Subcutaneous adipose tissue (tissue), 4 donors: ENCODE results near the gene XRCC5. TPM values are rescaled to one million over a fixed set of nuclear protein-coding genes. Genes with fewer than 3 reads are reported as not detected.

Experiments used
- CTCF ChIP-seq: fragments of 450-650 bp; IDR thresholded peaks from one replicate; pipeline ENCODE4 v1.5.1; 2016; ENCODE audit warnings: low read depth, mild to moderate bottlenecking, control low read depth, antibody characterized with exemption, moderate library complexity
- total RNA-seq, 4 donors: library from RNA; depleted of rRNA; stranded (reverse); fragments of >200 nt; gene quantifications; one replicate each; pipeline ENCODE4 v1.1.0, GENCODE V29; 2016

The XRCC5 gene
- total RNA-seq, 4 donors from 2014 or later: 113 to 171 (median 132) TPM

DNA sequence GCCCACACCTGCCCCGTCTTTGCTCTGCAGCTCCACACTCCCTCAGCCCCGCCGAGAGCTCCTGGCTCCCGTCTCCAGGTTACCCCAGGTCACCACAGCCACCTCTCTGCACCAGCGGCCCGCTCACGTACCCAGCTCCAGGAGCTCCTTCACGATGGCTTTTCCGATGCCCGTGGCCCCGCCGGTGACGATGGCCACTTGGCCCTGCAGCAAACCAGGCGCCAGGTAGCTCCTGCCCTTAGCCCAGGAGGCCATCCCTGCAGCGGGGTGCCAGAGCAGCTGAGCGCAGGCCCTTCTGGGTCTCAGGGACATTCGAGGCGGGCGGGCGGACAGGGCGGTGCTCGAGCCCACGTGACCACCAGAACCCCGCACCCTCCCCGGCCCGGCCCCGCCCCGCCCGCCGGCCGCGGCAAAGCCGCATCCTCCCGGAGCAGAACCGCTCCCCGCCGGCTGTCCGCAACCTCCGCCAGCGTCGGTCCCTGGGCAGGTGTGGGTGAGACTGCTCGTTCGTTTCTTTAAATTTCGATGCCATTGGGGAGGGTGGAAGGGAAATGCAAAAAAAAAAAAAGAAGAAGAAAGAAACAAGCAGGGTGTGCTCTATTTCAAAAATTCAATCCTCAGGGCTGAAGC lies 27.5 kb upstream of the XRCC5 start, which contains the start of the genes PECR and TMEM169:
Gene PECR (minus strand): TSS at position 323 of the 630 bp plus-strand sequence. CDS start 68 bp downstream, at position 255.
Gene TMEM169 (plus strand): TSS at position 433 of the 630 bp plus-strand sequence. CDS start 14,045 bp downstream, outside the sequence.
- no peak for TF ChIP-seq CTCF

GRCh38 chr2:216082117-216082711 lies 26.9 kb upstream of the XRCC5 start:
- no peak for TF ChIP-seq CTCF

DNA sequence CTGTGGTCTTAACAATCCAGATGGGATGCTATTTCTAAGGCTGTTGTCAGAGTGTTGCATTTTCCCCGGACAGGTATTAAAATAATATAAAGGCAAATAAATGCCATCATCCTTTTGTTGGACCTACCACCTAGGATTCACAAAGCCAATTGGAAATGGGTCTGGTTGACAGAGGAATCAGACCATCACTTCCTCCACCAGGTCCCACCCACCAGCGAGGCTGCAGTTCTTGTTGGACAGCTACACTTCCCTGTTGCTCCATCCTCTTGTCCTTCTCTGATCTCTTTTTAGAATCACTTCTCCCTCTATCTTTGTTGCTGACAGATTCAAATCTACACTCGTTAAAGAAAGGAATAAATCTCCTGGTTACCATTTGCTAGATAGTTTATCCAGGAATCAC lies 26.3 kb upstream of the XRCC5 start:
- TF ChIP-seq CTCF: no peak

DNA sequence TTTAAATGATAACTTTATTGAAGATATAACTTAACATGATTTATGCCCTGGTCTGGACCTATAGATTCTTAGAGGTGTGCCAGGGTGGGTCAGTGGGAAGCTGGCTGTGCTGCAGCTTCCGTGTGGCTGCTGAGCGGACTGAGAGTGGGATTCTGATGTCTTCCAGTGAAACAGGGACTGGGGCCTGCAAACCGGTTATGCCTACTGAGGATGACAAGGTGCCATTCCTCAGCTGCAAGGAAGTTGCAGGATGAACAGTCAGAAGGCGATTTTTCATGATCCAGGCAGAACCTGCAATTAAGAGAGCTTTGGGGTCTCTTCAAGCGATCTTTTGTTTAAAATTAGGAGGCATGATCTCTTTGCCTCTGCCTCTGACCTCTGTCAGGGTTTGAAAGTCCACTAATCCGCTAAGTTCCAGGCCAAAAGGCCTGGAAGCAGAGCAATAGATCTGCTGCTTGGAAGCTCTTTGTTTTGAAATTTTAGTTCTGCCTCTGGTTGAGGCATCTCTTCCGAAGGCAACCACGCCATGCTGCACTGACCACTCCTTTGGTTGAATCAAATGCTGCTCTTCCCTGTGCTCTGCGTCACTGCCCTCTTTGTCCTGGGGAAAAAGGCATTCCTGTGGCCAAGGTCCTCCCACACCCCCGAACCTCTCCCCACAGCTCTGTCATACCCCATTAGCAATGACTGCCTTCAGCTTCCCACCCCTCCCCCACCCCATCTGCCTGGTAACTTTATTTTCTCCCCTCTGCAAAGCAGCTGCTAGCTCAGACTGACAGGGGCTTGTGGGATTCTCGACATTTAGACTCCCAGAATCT lies 25.5 kb upstream of the XRCC5 start:
- no peak for TF ChIP-seq CTCF

DNA sequence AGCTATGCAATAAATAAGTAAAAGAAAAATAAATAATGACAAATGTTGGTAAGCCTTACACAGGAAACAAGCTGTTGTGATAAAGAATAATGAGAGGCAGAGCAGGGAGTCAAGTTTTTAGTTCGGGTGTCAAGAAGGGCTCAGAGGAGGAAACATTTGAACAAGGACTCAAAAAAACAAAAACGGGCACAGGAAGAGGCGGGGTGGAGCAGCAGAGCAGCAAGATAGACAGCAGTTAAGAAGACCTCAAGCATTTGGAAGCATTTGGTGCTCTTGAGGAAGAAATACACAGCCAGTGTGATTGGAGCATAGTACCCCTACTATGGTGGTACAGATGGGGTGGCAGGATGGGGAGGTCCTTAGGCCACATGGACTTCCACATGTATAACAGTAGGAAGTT lies 24.6 kb upstream of the XRCC5 start:
- TF ChIP-seq CTCF: no peak

GRCh38 chr2:216086207-216086893 lies 22.8 kb upstream of the XRCC5 start:
- no peak for TF ChIP-seq CTCF

DNA sequence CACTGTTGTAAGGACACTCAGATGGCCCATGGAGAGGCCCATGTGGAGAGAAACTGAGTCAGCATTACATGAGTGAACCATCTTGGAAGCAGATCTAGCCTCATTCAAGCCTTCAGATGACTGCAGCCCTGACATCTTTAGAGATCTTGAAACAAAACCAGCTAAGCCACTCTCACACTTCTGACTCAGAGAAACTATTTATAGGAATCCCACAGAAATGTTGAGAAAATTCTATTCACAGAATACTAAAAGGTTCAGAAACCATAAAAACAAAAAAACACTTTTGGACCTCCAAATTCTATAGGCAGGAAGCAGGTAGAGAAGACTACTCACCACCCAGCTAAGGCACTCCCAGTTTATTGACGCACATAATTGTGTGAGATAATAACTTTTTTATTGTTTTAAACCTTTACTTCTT lies 18.8 kb upstream of the XRCC5 start:
- no peak for TF ChIP-seq CTCF
